Activated CD8-positive, alpha-beta memory T cell treated with anti-CD3 and anti-CD28 coated beads for 1 hour (primary cell): ENCODE measurements around the gene ENTPD3.

Experiments used
- DNase-seq, 2 donors: peaks; one replicate each; pipeline ENCODE4 v3.0.0-alpha.2; 2020; ENCODE audit warnings: low read depth in 1 of 2; ENCODE audit errors: extremely low read depth in 1 of 2

ENTPD3 gene

GRCh38 chr3:40404591-40405198, 17.7 kb downstream of the ENTPD3 start:
- DNase-seq = no peak

GRCh38 chr3:40407007-40407406, 20.0 kb downstream of the ENTPD3 start:
- no peak for DNase-seq

GRCh38 chr3:40407611-40408010, 20.6 kb downstream of the ENTPD3 start:
- DNase-seq = no peak

- DNase-seq = no peak
Observed at GRCh38 chr3:40414270-40414669, 27.3 kb downstream of the ENTPD3 start.

- no peak for DNase-seq
Observed at GRCh38 chr3:40417845-40418543, 31.0 kb downstream of the ENTPD3 start.

GRCh38 chr3:40422861-40423260, 35.9 kb downstream of the ENTPD3 start:
- no peak for DNase-seq

GRCh38 chr3:40427045-40427669, 40.2 kb downstream of the ENTPD3 start:
- no peak for DNase-seq

- DNase-seq = no peak
Observed at GRCh38 chr3:40432793-40433192, 45.8 kb downstream of the ENTPD3 start.

GRCh38 chr3:40437889-40438288, 50.9 kb downstream of the ENTPD3 start:
- DNase-seq = no peak

- no peak for DNase-seq
Observed at GRCh38 chr3:40445062-40445461, 58.1 kb downstream of the ENTPD3 start.

GRCh38 chr3:40445880-40446279, 58.9 kb downstream of the ENTPD3 start:
- DNase-seq = no peak

GRCh38 chr3:40450438-40450837, 63.5 kb downstream of the ENTPD3 start:
- no peak for DNase-seq

- no peak for DNase-seq
Observed at GRCh38 chr3:40451551-40451950, 64.6 kb downstream of the ENTPD3 start.

- no peak for DNase-seq
Observed at GRCh38 chr3:40452057-40452456, 65.1 kb downstream of the ENTPD3 start.

GRCh38 chr3:40452562-40452875, 65.5 kb downstream of the ENTPD3 start:
- no peak for DNase-seq

GRCh38 chr3:40452876-40453730, 66.1 kb downstream of the ENTPD3 start:
- DNase-seq = peak; percentile 90 to 92

- DNase-seq = no peak
Observed at GRCh38 chr3:40453933-40454332, 66.9 kb downstream of the ENTPD3 start.

GRCh38 chr3:40455328-40455727, 68.3 kb downstream of the ENTPD3 start:
- DNase-seq = no peak

GRCh38 chr3:40456279-40456939, 69.4 kb downstream of the ENTPD3 start:
- DNase-seq = no peak

- DNase-seq = peak; percentile 81 to 89
Observed at GRCh38 chr3:40456940-40457823, 70.2 kb downstream of the ENTPD3 start, which contains the start of gene RPL14. RPL14 (plus strand) TSS chr3:40457339; CDS start chr3:40457472, 133 bp downstream.
